ENCODE data around the gene ULBP1.
A peak's percentile ranks its signal among the peaks of the same experiment; 100 is the strongest.
"Not testable (repeated sequence)": the region's sequence is repeated elsewhere in the genome, so short reads cannot be mapped to it uniquely, and the experiment has no call there.

Gene ULBP1

GRCh38 chr6:149933461-149933860 is 30.3 kb upstream of the ULBP1 start:
- no peak for DNase-seq (ENCODE audit: low read depth, low spot score)

DNA sequence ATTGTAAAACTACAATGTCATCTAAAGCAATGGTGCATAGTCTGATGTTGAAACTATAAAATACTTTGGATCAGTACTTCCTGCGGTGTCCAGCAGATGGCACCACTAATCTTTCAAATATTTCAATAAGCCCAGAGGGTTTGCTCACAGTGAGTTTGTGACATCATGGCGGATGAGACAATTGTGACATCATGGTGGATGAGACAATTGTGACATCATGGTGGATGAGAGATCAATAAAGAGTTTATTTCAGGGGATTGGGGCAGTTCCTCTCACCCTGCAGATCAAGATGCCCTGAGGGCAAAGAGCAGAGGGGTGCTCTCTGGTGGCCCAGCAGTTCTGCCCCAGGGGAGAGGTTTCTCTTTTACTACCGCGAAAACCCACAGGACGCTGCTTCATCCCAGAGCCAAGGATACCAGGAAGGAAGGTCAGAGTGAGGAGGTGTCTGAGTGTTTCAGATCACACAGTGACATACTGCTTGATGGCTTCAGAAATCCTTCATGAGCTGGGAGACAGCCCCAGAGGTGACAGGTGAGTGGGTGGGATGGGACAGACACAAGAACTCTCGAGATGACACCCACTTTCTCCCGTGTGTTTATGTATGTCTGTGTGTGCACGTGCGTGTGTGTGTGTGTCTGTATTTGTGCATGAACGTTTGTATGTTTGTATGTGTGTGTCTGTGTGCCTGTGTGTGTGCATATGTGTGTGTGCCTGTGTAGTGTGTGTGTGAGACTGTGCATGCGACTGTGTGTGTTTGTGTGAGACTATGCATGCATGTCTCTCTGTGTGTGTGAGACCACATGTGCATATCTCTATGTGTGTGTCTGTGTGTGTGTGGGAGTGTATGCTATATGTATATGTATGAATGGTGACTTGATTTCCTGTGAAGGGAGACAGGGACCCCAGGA is 29.2 kb upstream of the ULBP1 start:
- DNase-seq (ENCODE audit: low read depth, low spot score) = peak; percentile 64

- no peak for DNase-seq (ENCODE audit: low read depth, low spot score)
Measured at GRCh38 chr6:149935246-149935645, 28.5 kb upstream of the ULBP1 start.

DNA sequence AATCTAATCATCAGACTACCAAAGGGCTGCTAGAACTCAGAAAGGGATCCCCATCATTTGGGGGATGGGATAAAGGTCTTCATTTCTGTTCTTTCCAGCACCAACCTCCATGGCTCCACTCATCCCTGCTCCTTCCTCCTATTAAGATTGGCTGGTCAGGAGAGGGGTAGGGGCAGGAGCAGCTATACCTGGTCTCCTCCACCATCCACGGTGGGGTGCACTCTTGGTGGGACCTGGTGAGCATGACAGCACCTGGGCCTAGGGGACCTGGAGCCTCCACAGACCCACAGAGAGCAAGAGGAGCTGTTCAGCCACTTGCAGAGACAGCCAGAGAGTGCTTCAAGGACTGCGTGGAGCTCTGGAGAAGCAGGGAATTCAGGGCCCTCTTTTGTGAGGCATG is 28.1 kb upstream of the ULBP1 start:
- no peak for DNase-seq (ENCODE audit: low read depth, low spot score)

- DNase-seq (ENCODE audit: low read depth, low spot score) = no peak
Measured at GRCh38 chr6:149936743-149937142, 27.0 kb upstream of the ULBP1 start.

GRCh38 chr6:149938013-149938570 is 25.7 kb upstream of the ULBP1 start:
- not testable (repeated sequence) for DNase-seq (ENCODE audit: low read depth, low spot score)

DNA sequence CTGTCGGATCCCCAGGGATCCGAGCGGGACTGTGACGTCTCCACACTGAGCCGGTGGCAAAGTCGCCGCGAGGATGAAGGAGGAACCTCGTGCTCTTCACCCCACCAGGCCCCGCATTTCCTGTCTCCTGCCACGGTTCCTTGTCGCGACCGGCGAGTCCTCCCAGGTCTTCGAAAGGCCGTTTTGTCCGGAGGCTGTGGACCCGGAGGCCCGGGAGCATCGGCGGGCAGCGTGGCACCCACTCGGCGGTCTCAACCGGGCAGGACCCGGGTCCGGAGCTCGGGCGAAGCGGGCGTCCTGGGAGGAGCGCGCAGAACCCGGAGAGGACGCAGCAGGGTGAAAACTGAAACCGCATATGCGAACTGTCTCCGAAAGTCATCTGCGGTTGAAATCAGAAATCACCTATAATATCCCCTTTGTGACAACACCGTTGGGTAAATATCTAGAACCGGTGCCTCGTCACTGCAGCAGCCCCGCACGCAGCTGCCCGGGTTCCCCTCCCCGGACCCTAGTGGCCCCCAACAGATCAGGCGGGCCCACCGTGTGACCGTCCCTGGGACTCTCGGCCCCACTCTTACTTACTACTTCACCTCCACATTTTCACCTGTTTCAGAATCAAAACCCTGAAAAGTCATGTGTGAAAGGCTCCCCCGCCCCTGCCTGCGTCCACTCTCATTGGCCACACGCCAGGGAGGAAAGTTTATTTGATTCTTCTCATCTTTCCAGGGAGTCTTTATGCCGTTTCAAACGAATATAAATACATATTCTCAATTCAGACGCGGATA is 25.0 kb upstream of the ULBP1 start:
- DNase-seq (ENCODE audit: low read depth, low spot score) = no peak

GRCh38 chr6:149939356-149939648 is 24.4 kb upstream of the ULBP1 start:
- no peak for DNase-seq (ENCODE audit: low read depth, low spot score)

GRCh38 chr6:149939909-149940671 is 23.7 kb upstream of the ULBP1 start:
- no peak for DNase-seq (ENCODE audit: low read depth, low spot score)

GRCh38 chr6:149940672-149940982 is 23.1 kb upstream of the ULBP1 start:
- DNase-seq (ENCODE audit: low read depth, low spot score) = no peak

- peak; percentile 73 for DNase-seq (ENCODE audit: low read depth, low spot score)
Measured at GRCh38 chr6:149941583-149942460, 21.9 kb upstream of the ULBP1 start, which contains the start of gene ULBP2. Gene ULBP2, plus strand, starts transcription at chr6:149942014. Its CDS starts 59 bp downstream, at chr6:149942073.

GRCh38 chr6:149942461-149942829 is 21.3 kb upstream of the ULBP1 start:
- DNase-seq (ENCODE audit: low read depth, low spot score) = no peak

DNA sequence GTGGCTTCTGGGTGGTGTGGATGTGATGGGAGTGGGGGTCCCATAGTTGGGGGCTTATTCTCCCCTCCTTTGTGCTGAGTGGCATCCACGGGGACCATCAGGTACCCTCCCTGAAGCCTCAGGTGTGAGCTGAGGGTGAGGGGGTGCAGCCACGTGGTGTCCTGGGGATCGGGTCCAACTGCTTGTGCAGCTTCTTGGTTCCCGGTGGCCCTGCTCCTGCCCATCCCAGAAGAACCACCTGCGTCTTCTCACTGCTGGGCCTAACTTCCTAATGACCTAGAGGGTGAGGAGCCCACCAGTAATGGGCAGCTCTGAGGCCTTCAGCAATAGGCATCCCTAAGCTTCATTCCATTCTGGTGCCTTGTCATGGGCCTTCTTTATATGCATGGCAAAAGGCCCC is 20.4 kb upstream of the ULBP1 start:
- not testable (repeated sequence) for DNase-seq (ENCODE audit: low read depth, low spot score)

- not testable (repeated sequence) for DNase-seq (ENCODE audit: low read depth, low spot score)
Measured at GRCh38 chr6:149945276-149945675, 18.5 kb upstream of the ULBP1 start.

GRCh38 chr6:149946631-149947030 is 17.1 kb upstream of the ULBP1 start:
- DNase-seq (ENCODE audit: low read depth, low spot score) = not testable (repeated sequence)

DNA sequence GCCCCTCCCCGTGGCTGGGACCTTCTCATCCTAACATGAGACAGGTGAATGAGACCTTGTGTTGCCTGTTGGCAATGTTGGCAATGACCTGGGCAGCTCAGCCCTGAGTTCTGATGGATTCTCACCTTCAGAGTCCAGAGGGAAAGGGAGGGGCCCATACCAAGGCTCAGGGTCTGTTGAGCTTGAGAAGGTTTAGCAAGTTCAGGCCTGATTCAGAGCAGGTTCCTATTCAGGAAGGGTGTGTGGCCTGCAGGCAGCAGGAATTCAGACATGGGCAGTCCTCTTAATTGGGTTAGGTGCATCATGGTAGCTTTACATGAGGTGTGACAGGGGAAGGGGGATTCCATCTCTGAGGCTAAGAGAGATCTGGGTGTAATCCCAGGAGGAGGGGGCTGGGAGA is 16.2 kb upstream of the ULBP1 start:
- not testable (repeated sequence) for DNase-seq (ENCODE audit: low read depth, low spot score)

- DNase-seq (ENCODE audit: low read depth, low spot score) = no peak
Measured at GRCh38 chr6:149948011-149948410, 15.7 kb upstream of the ULBP1 start.

GRCh38 chr6:149948616-149949015 is 15.1 kb upstream of the ULBP1 start:
- no peak for DNase-seq (ENCODE audit: low read depth, low spot score)

DNA sequence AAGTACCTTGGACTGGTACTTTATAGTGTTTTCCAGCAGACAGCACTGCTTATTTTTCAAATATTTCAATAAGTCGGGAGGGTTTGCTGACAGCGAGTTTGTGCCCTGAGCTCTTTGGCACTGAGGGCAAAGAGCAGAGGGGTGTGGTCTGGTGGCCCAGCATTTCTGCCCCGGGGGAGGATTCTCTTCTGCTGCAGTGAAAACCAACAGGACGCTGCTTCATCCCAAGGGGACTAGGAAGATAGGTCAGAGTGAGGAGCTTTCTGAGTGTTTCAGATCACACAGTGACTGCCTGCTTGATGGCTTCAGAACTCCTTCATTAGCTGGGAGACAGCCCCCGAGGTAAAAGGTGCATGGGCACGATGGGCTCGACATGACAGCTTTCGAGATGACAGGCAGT is 13.3 kb upstream of the ULBP1 start:
- no peak for DNase-seq (ENCODE audit: low read depth, low spot score)

DNA sequence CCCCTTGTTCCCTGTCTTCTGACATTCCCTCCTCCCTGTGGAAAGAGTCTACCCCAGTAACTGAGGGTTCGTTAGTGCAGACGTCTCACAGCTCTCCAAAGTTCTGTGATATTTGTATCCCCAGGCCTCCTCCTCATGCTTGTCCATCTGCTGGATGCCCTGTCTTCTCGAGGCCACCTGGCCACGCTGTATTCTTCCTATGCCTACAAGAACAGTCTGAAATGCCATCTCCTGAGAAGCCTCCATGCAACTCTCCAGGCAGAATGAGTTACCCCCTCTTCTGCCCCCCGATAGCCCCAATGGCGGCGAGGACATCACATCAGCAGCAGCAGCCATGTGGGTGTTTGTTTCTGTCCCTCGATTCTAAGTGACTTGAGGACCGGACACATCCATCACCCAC is 12.6 kb upstream of the ULBP1 start:
- no peak for DNase-seq (ENCODE audit: low read depth, low spot score)

DNA sequence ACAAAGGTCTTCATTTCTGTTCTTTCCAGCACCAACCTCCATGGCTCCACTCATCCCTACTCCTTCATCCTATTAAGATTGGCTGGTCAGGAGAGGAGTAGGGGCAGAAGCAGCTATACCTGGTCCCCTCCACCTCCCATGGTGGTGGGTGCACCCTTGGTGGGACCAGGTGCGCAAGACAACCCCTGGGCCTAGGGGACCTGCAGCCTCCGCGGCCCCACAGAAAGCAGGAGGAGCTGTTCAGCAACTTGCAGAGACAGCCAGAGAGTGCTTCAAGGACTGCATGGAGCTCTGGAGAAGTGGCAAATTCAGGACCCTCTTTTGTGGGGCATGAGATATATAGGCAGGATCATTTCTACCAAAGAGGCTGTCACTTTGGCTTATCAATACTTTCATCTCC is 12.1 kb upstream of the ULBP1 start:
- DNase-seq (ENCODE audit: low read depth, low spot score) = no peak
